GM12878 (cell line): Measurements from ENCODE around the gene FRYL. TPM values are rescaled to one million over a fixed set of nuclear protein-coding genes. Genes with fewer than 3 reads are reported as not detected.

Experiments used
- ATAC-seq: fragments of 200-7000 bp; cut with Tn5 transposase; 3 replicates; pipeline ENCODE4 v1.9.1; 2020; ENCODE audit warnings: mild to moderate bottlenecking, moderate library complexity
- BruUV-seq: library from RNA; stranded (reverse); fragments of 400-500 nt; replicated peaks from 2 replicates; lab custom pipeline; 2021; lab: Mats Ljungman, UMichigan
- CTCF ChIA-PET: fragments of 300-600 bp; sonication (Branson Sonifier 250); formaldehyde crosslinking; extraction: SDS; loops from one replicate; lab custom pipeline; 2021; ENCODE audit warnings: inconsistent platforms; lab: Yijun Ruan, JAX
- POLR2A ChIA-PET: fragments of 350-600 bp; formaldehyde crosslinking; extraction: SDS; loops from one replicate; lab custom pipeline; 2021; ENCODE audit warnings: inconsistent platforms; lab: Charles Lee
- RAD21 ChIA-PET: fragments of 300-600 bp; sonication (Branson Sonifier 250); formaldehyde crosslinking; loops from one replicate; lab custom pipeline; 2023; ENCODE audit warnings: antibody characterized with exemption; ENCODE audit not compliant: unreplicated experiment; lab: Charles Lee
- SMC1A ChIA-PET: fragments of 300-600 bp; sonication (Branson Sonifier 250); formaldehyde crosslinking; loops from one replicate; lab custom pipeline; 2023; ENCODE audit not compliant: unreplicated experiment, uncharacterized antibody; lab: Charles Lee
- DNase-seq: peaks from one replicate; pipeline ENCODE4 v3.0.0-alpha.2; 2011; ENCODE audit warnings: low read depth, low spot score
- FAIRE-seq: peaks from 3 replicates; lab custom pipeline; 2011; peaks lifted over from hg19 to GRCh38; lab: Jason Lieb, UNC
- H2AFZ ChIP-seq: 2 replicates; pipeline ENCODE4 v1.6.0; 2011; ENCODE audit warnings: low read depth, low read length, control low read depth; ENCODE audit not compliant: control insufficient read depth
- H3K27ac ChIP-seq: 2 replicates; pipeline ENCODE4 v1.5.1; 2011; ENCODE audit warnings: control low read depth; ENCODE audit not compliant: control insufficient read depth, insufficient read depth
- H3K27me3 ChIP-seq, 2 experiments: replicated peaks in 1 of 2; 2 replicates each; pipeline versions ENCODE4 v1.6.0 to v1.6.1; 2011; ENCODE audit warnings: low read length in 1 of 2; ENCODE audit not compliant: control insufficient read depth in 2 of 2, insufficient read depth in 2 of 2
- H3K36me3 ChIP-seq, 2 experiments: 2 replicates each; pipeline ENCODE4 v1.5.1; 2011; ENCODE audit warnings: low read length in 1 of 2; ENCODE audit not compliant: control insufficient read depth in 2 of 2, insufficient read depth in 2 of 2
- H3K4me1 ChIP-seq: 2 replicates; pipeline ENCODE4 v1.6.1; 2011; ENCODE audit warnings: mild to moderate bottlenecking, low read length, moderate library complexity, mixed read lengths; ENCODE audit not compliant: control insufficient read depth, insufficient read depth
- H3K4me2 ChIP-seq: 2 replicates; pipeline ENCODE4 v1.6.0; 2011; ENCODE audit warnings: control low read depth; ENCODE audit not compliant: control insufficient read depth, insufficient read depth
- H3K4me3 ChIP-seq: fragments of 200-600 bp; sonication (generic); 2 replicates; pipeline ENCODE4 v1.5.1; 2016
- H3K79me2 ChIP-seq: 2 replicates; pipeline ENCODE4 v1.6.0; 2011; ENCODE audit warnings: low read length; ENCODE audit not compliant: control insufficient read depth, insufficient read depth
- H3K9ac ChIP-seq: 2 replicates; pipeline ENCODE4 v1.8.0; 2011; ENCODE audit warnings: low read length, control low read depth, mixed read lengths; ENCODE audit not compliant: control insufficient read depth, insufficient read depth
- H3K9me3 ChIP-seq: replicated peaks from 3 replicates; pipeline ENCODE4 v1.5.1; 2011; ENCODE audit warnings: mild to moderate bottlenecking, low read length; ENCODE audit not compliant: control insufficient read depth, insufficient read depth
- H4K20me1 ChIP-seq: 2 replicates; pipeline ENCODE4 v1.6.0; 2011; ENCODE audit not compliant: control insufficient read depth, insufficient read depth
- NR2C1 ChIP-seq: fragments of 450-650 bp; IDR thresholded peaks from 2 replicates; pipeline ENCODE4 v1.6.1; 2017; ENCODE audit warnings: antibody characterized with exemption, mild to moderate bottlenecking, moderate library complexity
- WGBS: methylation state at CpG from one replicate; pipeline ENCODE4 v1.1.6; 2016; ENCODE audit warnings: low lambda C conversion rate; ENCODE audit not compliant: insufficient replicate concordance, insufficient coverage; ENCODE audit errors: missing lambda C conversion rate; 5-methylcytosine and 5-hydroxymethylcytosine counted together
- in situ Hi-C: fragments of 300-500 bp; cut with MboI; formaldehyde crosslinking; loops from 9 replicates; pipeline ENCODE4 v1.14.3; 2018; ENCODE audit warnings: mixed read lengths
- intact Hi-C: fragments of 100-400 bp; cut with micrococcal nuclease; formaldehyde crosslinking; loops from one replicate; pipeline ENCODE4 v1.14.2; 2022; ENCODE audit not compliant: unreplicated experiment
- polyA plus RNA-seq, 11 experiments: library from polyadenylated mRNA; depleted of rRNA in 4 of 11; unstranded in 6 of 11; stranded (reverse) in 5 of 11; fragments of >200 nt; fragmentation: Nextera tagmentation in 4 of 11; fragmentation: Illumina TruSeq in 1 of 11; extraction: Ambion mirVana in 4 of 11; extraction: Trizol in 1 of 11; gene quantifications; 1 replicate in 1 of 11; 2 replicates in 10 of 11; pipeline versions ENCODE4 v1.2.1 to v1.2.3, GENCODE V29; 2011 to 2016; ENCODE audit warnings: inconsistent platforms in 2 of 11, missing spikeins in 2 of 11, low read depth in 1 of 11
- total RNA-seq, 4 experiments: library from RNA; depleted of rRNA in 3 of 4; stranded (reverse); fragments of >200 nt in 3 of 4; fragmentation: Illumina TruSeq in 1 of 4; extraction: Trizol in 1 of 4; gene quantifications; 2 replicates each; pipeline versions ENCODE4 v1.2.1 to v1.2.3, GENCODE V29; 2013 to 2021
- TF ChIP-seq, protein P1 (sequence below): fragments of 450-650 bp; IDR thresholded peaks from 2 replicates; pipeline ENCODE4 v1.6.1; 2016; ENCODE audit warnings: mild to moderate bottlenecking, moderate library complexity, borderline replicate concordance

FRYL gene
- total and polyA plus RNA-seq, 10 of the 15 experiments (the other 5 are each of a cell fraction or from before 2014, with no cell fraction given) = 10.3 to 50.6 (median 28.7) TPM

GRCh38 chr4:48804584-48805301, 24.7 kb upstream of the FRYL start:
- H3K9ac ChIP-seq = no peak overlapping the region
- H3K79me2 ChIP-seq = no peaks in the 10 kb centered on the region
- H3K4me2 ChIP-seq = no peak overlapping the region
- no peak overlapping the region for H3K4me3 ChIP-seq
- ChIA-PET CTCF (interaction anchor here (0.7 kb wide), 1 partner anchor 9 kb away, joined by 3 read pairs; no protein-coding TSS in a partner anchor), POLR2A (no interaction called here), RAD21 (interaction anchor here (1.1 kb wide), 1 partner anchor 24 kb away, joined by 3 read pairs; no protein-coding TSS in a partner anchor), SMC1A (interaction anchor here (0.9 to 1.4 kb wide), 4 partner anchors 8 to 25 kb away, joined by 3 to 6 read pairs (median 4); no protein-coding TSS in a partner anchor)
- BruUV-seq = no TSS peak
- H3K36me3 ChIP-seq = no peaks in the 10 kb centered on the region
- 87% methylated on average over 8 of the region's 8 CpGs for WGBS
- H3K9me3 ChIP-seq = no peaks in the 10 kb centered on the region
- peak; percentile 53; the same call in 1 of the 2 replicates for TF ChIP-seq NR2C1
- TF ChIP-seq, protein P1, sequence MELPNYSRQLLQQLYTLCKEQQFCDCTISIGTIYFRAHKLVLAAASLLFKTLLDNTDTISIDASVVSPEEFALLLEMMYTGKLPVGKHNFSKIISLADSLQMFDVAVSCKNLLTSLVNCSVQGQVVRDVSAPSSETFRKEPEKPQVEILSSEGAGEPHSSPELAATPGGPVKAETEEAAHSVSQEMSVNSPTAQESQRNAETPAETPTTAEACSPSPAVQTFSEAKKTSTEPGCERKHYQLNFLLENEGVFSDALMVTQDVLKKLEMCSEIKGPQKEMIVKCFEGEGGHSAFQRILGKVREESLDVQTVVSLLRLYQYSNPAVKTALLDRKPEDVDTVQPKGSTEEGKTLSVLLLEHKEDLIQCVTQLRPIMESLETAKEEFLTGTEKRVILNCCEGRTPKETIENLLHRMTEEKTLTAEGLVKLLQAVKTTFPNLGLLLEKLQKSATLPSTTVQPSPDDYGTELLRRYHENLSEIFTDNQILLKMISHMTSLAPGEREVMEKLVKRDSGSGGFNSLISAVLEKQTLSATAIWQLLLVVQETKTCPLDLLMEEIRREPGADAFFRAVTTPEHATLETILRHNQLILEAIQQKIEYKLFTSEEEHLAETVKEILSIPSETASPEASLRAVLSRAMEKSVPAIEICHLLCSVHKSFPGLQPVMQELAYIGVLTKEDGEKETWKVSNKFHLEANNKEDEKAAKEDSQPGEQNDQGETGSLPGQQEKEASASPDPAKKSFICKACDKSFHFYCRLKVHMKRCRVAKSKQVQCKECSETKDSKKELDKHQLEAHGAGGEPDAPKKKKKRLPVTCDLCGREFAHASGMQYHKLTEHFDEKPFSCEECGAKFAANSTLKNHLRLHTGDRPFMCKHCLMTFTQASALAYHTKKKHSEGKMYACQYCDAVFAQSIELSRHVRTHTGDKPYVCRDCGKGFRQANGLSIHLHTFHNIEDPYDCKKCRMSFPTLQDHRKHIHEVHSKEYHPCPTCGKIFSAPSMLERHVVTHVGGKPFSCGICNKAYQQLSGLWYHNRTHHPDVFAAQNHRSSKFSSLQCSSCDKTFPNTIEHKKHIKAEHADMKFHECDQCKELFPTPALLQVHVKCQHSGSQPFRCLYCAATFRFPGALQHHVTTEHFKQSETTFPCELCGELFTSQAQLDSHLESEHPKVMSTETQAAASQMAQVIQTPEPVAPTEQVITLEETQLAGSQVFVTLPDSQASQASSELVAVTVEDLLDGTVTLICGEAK = no peak
- no peaks in the 10 kb centered on the region for H4K20me1 ChIP-seq
- no peak overlapping the region for H3K27ac ChIP-seq
- 0 out of 2 replicates have a peak, but pooled peaks cover 3% of the 10 kb centered on the region for H3K4me1 ChIP-seq
- no peak for DNase-seq
- ATAC-seq = no peak
- FAIRE-seq = peak; percentile 27
- intact Hi-C loops (no loop called here), in situ Hi-C loops (no loop called here)
- H2AFZ ChIP-seq = no peak overlapping the region
- no peaks in the 10 kb centered on the region for H3K27me3 ChIP-seq
